HepG2 (cell line): ENCODE data around the gene ARHGAP22.

Experiments used
- ADNP ChIP-seq: sonication (generic); formaldehyde crosslinking; IDR thresholded peaks from 2 replicates; pipeline ENCODE4 v1.4.0; 2020; ENCODE audit warnings: missing genetic modification reagents
- CTCF ChIP-seq: sonication (generic); formaldehyde crosslinking; IDR thresholded peaks from 2 replicates; pipeline ENCODE4 v1.5.0; 2020; ENCODE audit warnings: mild to moderate bottlenecking, missing genetic modification reagents, moderate library complexity
- GFI1 ChIP-seq: sonication (generic); formaldehyde crosslinking; IDR thresholded peaks from 2 replicates; pipeline ENCODE4 v1.5.0; 2020; ENCODE audit warnings: missing genetic modification reagents, mild to moderate bottlenecking, borderline replicate concordance
- HNF1A ChIP-seq, 2 experiments: sonication (generic) in 1 of 2; formaldehyde crosslinking in 1 of 2; IDR thresholded peaks; 2 replicates each; pipeline versions ENCODE4 v1.4.0 to v1.6.1; 2016 to 2020; ENCODE audit warnings: borderline replicate concordance in 1 of 2, low read depth in 1 of 2, mild to moderate bottlenecking in 1 of 2, missing genetic modification reagents in 1 of 2
- POLR2A ChIP-seq, 2 experiments: IDR thresholded peaks; 2 replicates each; pipeline ENCODE4 v1.6.1; 2011; ENCODE audit warnings: low read depth in 2 of 2, low read length in 2 of 2, mild to moderate bottlenecking in 1 of 2, moderate library complexity in 1 of 2; ENCODE audit not compliant: insufficient read depth in 1 of 2
- POLR2AphosphoS5 ChIP-seq: IDR thresholded peaks from 2 replicates; pipeline ENCODE4 v1.6.1; 2012; ENCODE audit warnings: low read depth, low read length
- RAD21 ChIP-seq: fragments of 450-650 bp; formaldehyde crosslinking; IDR thresholded peaks from 2 replicates; pipeline ENCODE4 v1.5.0; 2020; ENCODE audit warnings: mild to moderate bottlenecking
- STAG1 ChIP-seq: sonication (generic); formaldehyde crosslinking; IDR thresholded peaks from 2 replicates; pipeline ENCODE4 v1.4.0; 2020; ENCODE audit warnings: missing genetic modification reagents
- ZNF274 ChIP-seq: sonication (generic); formaldehyde crosslinking; IDR thresholded peaks from 2 replicates; pipeline ENCODE4 v1.5.1; 2020; ENCODE audit warnings: mild to moderate bottlenecking, missing genetic modification reagents
- ZNF614 ChIP-seq: IDR thresholded peaks from 2 replicates; pipeline ENCODE4 v1.6.1; 2018; ENCODE audit warnings: missing biosample characterization, missing genetic modification reagents, inconsistent platforms, borderline replicate concordance

GRCh38 chr10:48533540-48533939 lies 71.3 kb downstream of the ARHGAP22 start:
- TF ChIP-seq CTCF (CRISPR knock-in tag) (no peak), ZNF274 (no peak), STAG1 (no peak), ZNF614 (no peak), ADNP (CRISPR knock-in tag) (no peak), HNF1A (IDR thresholded peaks at IDR 0.05; ENCODE audit: low read depth) (no peak), HNF1A (CRISPR knock-in tag; IDR thresholded peaks at IDR 0.05; ENCODE audit: borderline replicate concordance) (no peak), POLR2AphosphoS5 (no peak), GFI1 (CRISPR knock-in tag) (no peak), POLR2A (IDR thresholded peaks at IDR 0.05; ENCODE audit: insufficient read depth in 1 of 2, low read depth in 2 of 2, low read length in 2 of 2) (no peak), RAD21 (no peak)
